ENCODE data around the gene DLX1. TPM values are rescaled to one million over a fixed set of nuclear protein-coding genes. Genes with fewer than 3 reads are reported as not detected.

DLX1 gene
- total RNA-seq, 4 donors from 2014 or later = 0.40 TPM; not detected in 3

DNA sequence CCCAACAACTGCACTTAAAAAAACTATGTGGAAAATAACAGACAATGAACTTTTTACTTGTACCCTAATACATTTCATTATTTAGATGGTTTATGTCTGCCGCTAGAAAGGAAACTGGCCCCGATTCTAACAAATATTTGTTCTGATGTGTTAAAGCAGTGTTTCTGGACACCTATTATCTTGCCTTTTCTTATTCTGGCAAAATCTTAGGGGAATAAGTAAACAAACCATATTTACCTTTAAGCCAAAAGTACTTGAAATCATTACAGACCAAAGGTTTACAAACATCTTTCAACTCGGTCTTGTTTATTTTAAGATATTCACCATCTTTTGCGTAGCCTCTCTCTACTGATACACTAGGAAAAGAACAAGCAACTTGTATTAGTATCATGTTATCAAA lies 11.8 kb upstream of the DLX1 start:
- Histone ChIP-seq H3K36me3 (peaks cover 0 to 11% of the 10 kb centered on the region in 2 donors), H3K27me3 (peaks cover 8% of the 10 kb centered on the region), H3K4me3 (no peak overlapping the region), H3K4me1 (no peaks in the 10 kb centered on the region), H3K27ac (no peak overlapping the region), H3K9me3 (no peaks in the 10 kb centered on the region)
- 87 to 97% methylated on average over 4 of the region's 4 CpGs for WGBS, 2 donors (ENCODE audit: low coverage in 1 of 2)
- ATAC-seq = no peak
- TF ChIP-seq, protein P1, sequence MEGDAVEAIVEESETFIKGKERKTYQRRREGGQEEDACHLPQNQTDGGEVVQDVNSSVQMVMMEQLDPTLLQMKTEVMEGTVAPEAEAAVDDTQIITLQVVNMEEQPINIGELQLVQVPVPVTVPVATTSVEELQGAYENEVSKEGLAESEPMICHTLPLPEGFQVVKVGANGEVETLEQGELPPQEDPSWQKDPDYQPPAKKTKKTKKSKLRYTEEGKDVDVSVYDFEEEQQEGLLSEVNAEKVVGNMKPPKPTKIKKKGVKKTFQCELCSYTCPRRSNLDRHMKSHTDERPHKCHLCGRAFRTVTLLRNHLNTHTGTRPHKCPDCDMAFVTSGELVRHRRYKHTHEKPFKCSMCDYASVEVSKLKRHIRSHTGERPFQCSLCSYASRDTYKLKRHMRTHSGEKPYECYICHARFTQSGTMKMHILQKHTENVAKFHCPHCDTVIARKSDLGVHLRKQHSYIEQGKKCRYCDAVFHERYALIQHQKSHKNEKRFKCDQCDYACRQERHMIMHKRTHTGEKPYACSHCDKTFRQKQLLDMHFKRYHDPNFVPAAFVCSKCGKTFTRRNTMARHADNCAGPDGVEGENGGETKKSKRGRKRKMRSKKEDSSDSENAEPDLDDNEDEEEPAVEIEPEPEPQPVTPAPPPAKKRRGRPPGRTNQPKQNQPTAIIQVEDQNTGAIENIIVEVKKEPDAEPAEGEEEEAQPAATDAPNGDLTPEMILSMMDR (IDR thresholded peaks at IDR 0.05) = no peak
- TF ChIP-seq EP300 (IDR thresholded peaks at IDR 0.05) (no peak), POLR2AphosphoS5 (IDR thresholded peaks at IDR 0.05) (no peak), POLR2A (IDR thresholded peaks at IDR 0.05) (no peak)

DNA sequence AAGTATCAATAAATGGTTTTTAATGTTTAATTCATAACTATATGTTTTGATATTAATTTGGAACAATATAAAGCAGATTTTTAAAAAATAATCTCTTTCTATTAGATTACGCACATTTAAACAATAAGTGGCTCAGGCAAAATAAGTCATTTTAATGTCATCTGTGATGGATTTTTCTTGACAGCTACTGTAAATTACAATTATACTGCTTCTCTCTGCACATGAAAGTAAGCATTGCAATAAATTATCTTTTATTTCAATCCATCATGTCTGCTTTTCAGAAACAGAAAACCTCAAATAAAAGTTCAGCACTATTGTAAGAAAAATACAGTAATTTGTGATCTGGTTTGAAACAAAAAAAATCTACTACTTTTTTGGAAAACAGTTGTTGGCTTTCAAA lies 11.1 kb upstream of the DLX1 start:
- TF ChIP-seq POLR2A (IDR thresholded peaks at IDR 0.05) (no peak), POLR2AphosphoS5 (IDR thresholded peaks at IDR 0.05) (no peak), EP300 (IDR thresholded peaks at IDR 0.05) (no peak)
- TF ChIP-seq, protein P1 (IDR thresholded peaks at IDR 0.05) = no peak
- 100% methylated on average over 1 of the region's 1 CpG for WGBS, 2 donors (ENCODE audit: low coverage in 1 of 2)
- peaks cover 16% of the 10 kb centered on the region for H3K27me3 ChIP-seq
- H3K4me1 ChIP-seq = no peaks in the 10 kb centered on the region
- peaks cover 0 to 6% of the 10 kb centered on the region in 2 donors for H3K36me3 ChIP-seq
- no peak overlapping the region for H3K4me3 ChIP-seq
- H3K9me3 ChIP-seq = no peaks in the 10 kb centered on the region
- H3K27ac ChIP-seq = no peak overlapping the region
- no peak for ATAC-seq

DNA sequence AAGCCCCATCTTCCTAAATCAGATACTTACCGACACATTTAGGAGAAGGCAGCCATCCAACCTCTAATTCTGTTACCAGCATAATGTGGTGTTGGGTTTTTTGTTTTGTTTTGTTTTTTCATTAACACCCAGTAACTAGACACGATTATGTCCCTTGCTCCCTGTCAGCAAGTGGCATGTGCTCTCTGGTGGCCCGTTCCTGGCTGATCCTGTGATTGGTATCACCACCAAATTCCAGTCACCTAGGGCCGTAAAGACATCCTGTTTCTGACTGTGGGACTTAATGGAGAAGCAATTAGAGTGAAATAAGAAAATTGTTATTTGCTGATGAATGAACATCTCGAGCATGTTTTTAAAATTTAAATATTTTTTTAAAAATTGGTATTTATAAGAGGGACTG lies 5.9 kb upstream of the DLX1 start:
- Histone ChIP-seq H3K27me3 (peaks cover 66% of the 10 kb centered on the region), H3K4me1 (peaks cover 0 to 19% (median under 1%) of the 10 kb centered on the region in 3 donors), H3K4me3 (no peak overlapping the region), H3K9me3 (peaks cover 0 to 13% (median 0%) of the 10 kb centered on the region in 3 donors), H3K27ac (no peak overlapping the region), H3K36me3 (no peaks in the 10 kb centered on the region)
- ATAC-seq = no peak
- 83 to 88% methylated on average over 4 to 5 of the region's 5 CpGs for WGBS, 2 donors (ENCODE audit: low coverage in 1 of 2)
- TF ChIP-seq, protein P1 (IDR thresholded peaks at IDR 0.05) = no peak
- no peak for TF ChIP-seq POLR2A (IDR thresholded peaks at IDR 0.05)
- TF ChIP-seq POLR2AphosphoS5 (IDR thresholded peaks at IDR 0.05) = no peak
- TF ChIP-seq EP300 (IDR thresholded peaks at IDR 0.05) = no peak

DNA sequence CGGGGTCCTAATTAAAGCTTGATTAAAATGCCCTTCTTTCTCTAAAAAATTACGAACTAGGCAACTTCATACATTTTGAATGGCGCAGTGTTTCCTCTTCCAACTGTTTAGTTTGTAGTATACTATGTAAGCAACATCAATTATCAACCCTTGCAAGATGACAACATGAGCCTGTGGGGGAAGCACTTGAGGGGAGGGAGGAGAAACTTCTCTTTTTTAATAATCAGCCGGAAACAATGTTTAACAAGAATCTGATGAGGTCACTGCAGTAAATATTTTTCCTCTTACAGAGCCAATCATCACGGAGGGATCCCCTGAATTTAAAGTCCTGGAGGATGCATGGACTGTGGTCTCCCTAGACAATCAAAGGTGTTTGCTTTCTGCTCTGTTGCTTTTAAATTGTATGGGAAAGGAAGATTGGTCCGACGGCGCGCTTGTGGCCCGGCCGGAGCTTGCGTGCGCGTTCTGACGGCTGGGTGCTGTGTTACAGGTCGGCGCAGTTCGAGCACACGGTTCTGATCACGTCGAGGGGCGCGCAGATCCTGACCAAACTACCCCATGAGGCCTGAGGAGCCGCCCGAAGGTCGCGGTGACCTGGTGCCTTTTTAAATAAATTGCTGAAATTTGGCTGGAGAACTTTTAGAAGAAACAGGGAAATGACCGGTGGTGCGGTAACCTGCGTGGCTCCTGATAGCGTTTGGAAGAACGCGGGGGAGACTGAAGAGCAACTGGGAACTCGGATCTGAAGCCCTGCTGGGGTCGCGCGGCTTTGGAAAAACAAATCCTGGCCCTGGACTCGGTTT lies 5.3 kb upstream of the DLX1 start:
- Histone ChIP-seq H3K27me3 (peaks cover 72% of the 10 kb centered on the region), H3K36me3 (no peaks in the 10 kb centered on the region)
- WGBS, 2 donors (ENCODE audit: low coverage in 1 of 2) = 52 to 58% methylated on average over 18 to 24 of the region's 38 CpGs

More for the DNA sequence above, 5.3 kb upstream of the DLX1 start:
- no peak for ATAC-seq
- Histone ChIP-seq H3K27ac (no peak overlapping the region), H3K4me1 (peaks cover 0 to 26% (median 7%) of the 10 kb centered on the region in 3 donors), H3K4me3 (no peak overlapping the region), H3K9me3 (peaks cover 0 to 13% (median 0%) of the 10 kb centered on the region in 3 donors)
- TF ChIP-seq, protein P1 (IDR thresholded peaks at IDR 0.05) = no peak
- no peak for TF ChIP-seq EP300 (IDR thresholded peaks at IDR 0.05)
